HepG2 (cell line): Measurements from ENCODE around the gene SNX22. TPM values are rescaled to one million over a fixed set of nuclear protein-coding genes. Genes with fewer than 3 reads are reported as not detected.

ENCODE experiments used
- CSRNP1 ChIP-seq: sonication (generic); formaldehyde crosslinking; IDR thresholded peaks from 2 replicates; pipeline ENCODE4 v1.8.1; 2023; ENCODE audit warnings: mild to moderate bottlenecking, missing genetic modification reagents
- ETS1 ChIP-seq: sonication (generic); formaldehyde crosslinking; IDR thresholded peaks from 2 replicates; pipeline ENCODE4 v1.4.0; 2020; ENCODE audit warnings: missing genetic modification reagents
- GABPA ChIP-seq, 2 experiments: IDR thresholded peaks; 2 replicates each; pipeline ENCODE4 v1.6.1; 2011 to 2016; ENCODE audit warnings: low read depth in 2 of 2, low read length in 1 of 2, missing biosample characterization in 1 of 2, missing genetic modification characterization in 1 of 2
- HOXA7 ChIP-seq: sonication (generic); formaldehyde crosslinking; IDR thresholded peaks from 2 replicates; pipeline ENCODE4 v1.8.1; 2022; ENCODE audit warnings: mild to moderate bottlenecking, missing genetic modification reagents, moderate library complexity
- JARID2 ChIP-seq: sonication (generic); formaldehyde crosslinking; IDR thresholded peaks from 2 replicates; pipeline ENCODE4 v1.8.1; 2023; ENCODE audit warnings: missing genetic modification reagents, inconsistent platforms; ENCODE audit not compliant: insufficient replicate concordance
- MAZ ChIP-seq, 2 experiments: sonication (generic) in 1 of 2; formaldehyde crosslinking in 1 of 2; IDR thresholded peaks; 2 replicates each; pipeline versions ENCODE4 v1.5.0 to v1.6.1; 2012 to 2020; ENCODE audit warnings: low read depth in 2 of 2, mild to moderate bottlenecking in 2 of 2, borderline replicate concordance in 1 of 2, improper control_type of control experiment in 1 of 2, low read length in 1 of 2, missing genetic modification reagents in 1 of 2, moderate library complexity in 1 of 2
- NFAT5 ChIP-seq: sonication (generic); formaldehyde crosslinking; IDR thresholded peaks from 2 replicates; pipeline ENCODE4 v1.4.0; 2020; ENCODE audit warnings: missing genetic modification reagents
- PAX8 ChIP-seq: sonication (generic); formaldehyde crosslinking; IDR thresholded peaks from 2 replicates; pipeline ENCODE4 v1.8.0; 2022; ENCODE audit warnings: mild to moderate bottlenecking, missing genetic modification reagents, borderline replicate concordance
- PBX2 ChIP-seq: IDR thresholded peaks from 2 replicates; pipeline ENCODE4 v1.6.1; 2016; ENCODE audit warnings: control low read depth
- POLR2AphosphoS2 ChIP-seq: IDR thresholded peaks from 2 replicates; pipeline ENCODE4 v1.6.1; 2011; ENCODE audit warnings: low read depth, low read length, improper control_type of control experiment
- RARG ChIP-seq: sonication (generic); formaldehyde crosslinking; IDR thresholded peaks from 2 replicates; pipeline ENCODE4 v1.4.0; 2020; ENCODE audit warnings: low read depth, mild to moderate bottlenecking, missing genetic modification reagents
- SMAD9 ChIP-seq: sonication (generic); formaldehyde crosslinking; IDR thresholded peaks from 2 replicates; pipeline ENCODE4 v1.5.1; 2020; ENCODE audit warnings: mild to moderate bottlenecking, missing genetic modification reagents
- TOPORS ChIP-seq: sonication (generic); formaldehyde crosslinking; IDR thresholded peaks from 2 replicates; pipeline ENCODE4 v1.8.0; 2023; ENCODE audit warnings: mild to moderate bottlenecking, missing genetic modification reagents
- YEATS4 ChIP-seq: sonication (generic); formaldehyde crosslinking; IDR thresholded peaks from 2 replicates; pipeline ENCODE4 v1.4.0; 2020; ENCODE audit warnings: missing genetic modification reagents, borderline replicate concordance
- ZNF296 ChIP-seq: sonication (generic); formaldehyde crosslinking; conservative IDR thresholded peaks from 2 replicates; pipeline ENCODE4 v1.5.0; 2020; ENCODE audit warnings: mild to moderate bottlenecking, missing genetic modification reagents
- ZNF337 ChIP-seq: sonication (generic); formaldehyde crosslinking; IDR thresholded peaks from 2 replicates; pipeline ENCODE4 v1.5.1; 2020; ENCODE audit warnings: missing genetic modification reagents, low read depth, mild to moderate bottlenecking, borderline replicate concordance
- ZNF83 ChIP-seq: sonication (generic); formaldehyde crosslinking; IDR thresholded peaks from 2 replicates; pipeline ENCODE4 v1.4.0; 2020; ENCODE audit warnings: missing genetic modification reagents, mild to moderate bottlenecking, borderline replicate concordance
- ZNF883 ChIP-seq: sonication (generic); formaldehyde crosslinking; IDR thresholded peaks from 2 replicates; pipeline ENCODE4 v1.5.1; 2020; ENCODE audit warnings: mild to moderate bottlenecking, missing genetic modification reagents; ENCODE audit errors: not compliant biosample characterization
- polyA plus RNA-seq, 8 experiments: library from polyadenylated mRNA; depleted of rRNA in 3 of 8; stranded (reverse) in 7 of 8; unstranded in 1 of 8; fragments of >200 nt; fragmentation: Illumina TruSeq in 4 of 8; extraction: Trizol in 4 of 8; gene quantifications; 2 replicates each; pipeline versions ENCODE4 v1.2.1 to v1.2.3, GENCODE V29; 2011 to 2016; ENCODE audit warnings: low read depth in 4 of 8, missing spikeins in 1 of 8, mixed read lengths in 1 of 8; ENCODE audit not compliant: insufficient read depth in 1 of 8
- total RNA-seq, 5 experiments: library from RNA; depleted of rRNA; stranded (reverse); fragments of >200 nt; fragmentation: Illumina TruSeq; extraction: Trizol; gene quantifications; 2 replicates each; pipeline ENCODE4 v1.2.3, GENCODE V29; 2016; ENCODE audit warnings: low read depth in 1 of 5

SNX22 gene
- total and polyA plus RNA-seq, 2 of the 13 experiments (the other 11 are each of a cell fraction or from before 2014, with no cell fraction given): 2.3 to 5.5 TPM

GRCh38 chr15:64153480-64154367 is 2.2 kb downstream of the SNX22 start (continued):
- TF ChIP-seq JARID2 (CRISPR knock-in tag): no peak
- TF ChIP-seq CSRNP1: 0 out of 2 replicates have a peak, but pooled peaks have one; percentile 27
- no peak for TF ChIP-seq SMAD9
- TF ChIP-seq YEATS4 (CRISPR knock-in tag): no peak
- no peak for TF ChIP-seq MAZ (IDR thresholded peaks at IDR 0.05; ENCODE audit: borderline replicate concordance, low read depth, low read length)
- peak; percentile 15; the same call in 1 of the 2 replicates for TF ChIP-seq MAZ (CRISPR knock-in tag; IDR thresholded peaks at IDR 0.05; ENCODE audit: low read depth)
- no peak for TF ChIP-seq NFAT5 (CRISPR knock-in tag)
- TF ChIP-seq ZNF296 (CRISPR knock-in tag): no peak
- no peak; the same call in 1 of the 2 replicates for TF ChIP-seq POLR2AphosphoS2
- no peak for TF ChIP-seq RARG (CRISPR knock-in tag)
- no peak for TF ChIP-seq TOPORS
- no peak for TF ChIP-seq PAX8
- no peak for TF ChIP-seq GABPA (IDR thresholded peaks at IDR 0.05; ENCODE audit: low read depth, low read length)
- no peak for TF ChIP-seq GABPA (CRISPR knock-in tag; IDR thresholded peaks at IDR 0.05; ENCODE audit: low read depth)
- TF ChIP-seq HOXA7 (CRISPR knock-in tag): no peak
- no peak for TF ChIP-seq ZNF83 (CRISPR knock-in tag)
- no peak for TF ChIP-seq ZNF337
- TF ChIP-seq ZNF883 (CRISPR knock-in tag): no peak
- no peak for TF ChIP-seq PBX2 (CRISPR knock-in tag)
- TF ChIP-seq ETS1 (CRISPR knock-in tag): no peak
